Uterus (tissue), 4 donors: ENCODE results near the gene KIAA1143. TPM values are rescaled to one million over a fixed set of nuclear protein-coding genes. Genes with fewer than 3 reads are reported as not detected.
A peak's percentile ranks its signal among the peaks of the same experiment; 100 is the strongest.

Experiments used
- DNase-seq, 2 donors: peaks; one replicate each; pipeline ENCODE4 v3.0.0-alpha.2; 2019 to 2020
- H3K27ac ChIP-seq, 2 donors: fragments of 200-600 bp; sonication (generic); 1 replicate in 1 of 2; 2 replicates in 1 of 2; pipeline ENCODE4 v1.5.1; 2016 to 2018
- H3K27me3 ChIP-seq, 2 donors: fragments of 200-600 bp; sonication (generic); one replicate each; pipeline ENCODE4 v1.5.1; 2018 to 2019; ENCODE audit warnings: control low read depth in 1 of 2
- H3K36me3 ChIP-seq, 2 donors: fragments of 200-600 bp; sonication (generic); one replicate each; pipeline ENCODE4 v1.5.1; 2019; ENCODE audit warnings: control low read depth in 1 of 2
- H3K4me1 ChIP-seq, 2 donors: fragments of 200-600 bp; sonication (generic); one replicate each; pipeline ENCODE4 v1.5.1; 2018 to 2019; ENCODE audit warnings: control low read depth in 1 of 2
- H3K4me3 ChIP-seq, 2 donors: fragments of 200-600 bp; sonication (generic); 1 replicate in 1 of 2; 2 replicates in 1 of 2; pipeline ENCODE4 v1.5.1; 2018 to 2019; ENCODE audit warnings: mild to moderate bottlenecking in 1 of 2
- H3K9me3 ChIP-seq, 2 donors: fragments of 200-600 bp; sonication (generic); one replicate each; pipeline ENCODE4 v1.5.1; 2019; ENCODE audit warnings: control low read depth in 1 of 2
- POLR2A ChIP-seq, 2 donors: fragments of 450-650 bp; IDR thresholded peaks; one replicate each; pipeline ENCODE4 v1.6.1; 2016; ENCODE audit warnings: antibody characterized with exemption in 2 of 2, mild to moderate bottlenecking in 1 of 2, moderate library complexity in 1 of 2
- intact Hi-C: fragments of 100-400 bp; cut with DNase I; formaldehyde crosslinking; loops from one replicate; pipeline ENCODE4 v1.15.1; 2023; ENCODE audit warnings: low total_unique reads
- total RNA-seq, 4 donors: library from RNA; depleted of rRNA in 3 of 4; stranded (reverse); fragments of >200 nt in 3 of 4; gene quantifications; one replicate each; pipeline versions ENCODE4 v1.1.0 to v1.2.4, GENCODE V29; 2014 to 2023
- TF ChIP-seq, protein P1 (sequence below), 4 experiments: fragments of 200-600 bp in 2 of 4; fragments of 450-650 bp in 2 of 4; sonication (generic) in 2 of 4; IDR thresholded peaks; one replicate each; pipeline ENCODE4 v1.5.1; 2016 to 2019; ENCODE audit warnings: antibody characterized with exemption in 4 of 4, mild to moderate bottlenecking in 2 of 4, moderate library complexity in 1 of 4
- donor health status: DM: yes; HTN: yes; CAD: no.

Gene KIAA1143
- total RNA-seq, 4 donors from 2014 or later: 21.5 to 49.6 (median 36.0) TPM

- DNase-seq: no peak
- TF ChIP-seq POLR2A (IDR thresholded peaks at IDR 0.05): no peak
- TF ChIP-seq, protein P1, sequence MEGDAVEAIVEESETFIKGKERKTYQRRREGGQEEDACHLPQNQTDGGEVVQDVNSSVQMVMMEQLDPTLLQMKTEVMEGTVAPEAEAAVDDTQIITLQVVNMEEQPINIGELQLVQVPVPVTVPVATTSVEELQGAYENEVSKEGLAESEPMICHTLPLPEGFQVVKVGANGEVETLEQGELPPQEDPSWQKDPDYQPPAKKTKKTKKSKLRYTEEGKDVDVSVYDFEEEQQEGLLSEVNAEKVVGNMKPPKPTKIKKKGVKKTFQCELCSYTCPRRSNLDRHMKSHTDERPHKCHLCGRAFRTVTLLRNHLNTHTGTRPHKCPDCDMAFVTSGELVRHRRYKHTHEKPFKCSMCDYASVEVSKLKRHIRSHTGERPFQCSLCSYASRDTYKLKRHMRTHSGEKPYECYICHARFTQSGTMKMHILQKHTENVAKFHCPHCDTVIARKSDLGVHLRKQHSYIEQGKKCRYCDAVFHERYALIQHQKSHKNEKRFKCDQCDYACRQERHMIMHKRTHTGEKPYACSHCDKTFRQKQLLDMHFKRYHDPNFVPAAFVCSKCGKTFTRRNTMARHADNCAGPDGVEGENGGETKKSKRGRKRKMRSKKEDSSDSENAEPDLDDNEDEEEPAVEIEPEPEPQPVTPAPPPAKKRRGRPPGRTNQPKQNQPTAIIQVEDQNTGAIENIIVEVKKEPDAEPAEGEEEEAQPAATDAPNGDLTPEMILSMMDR (IDR thresholded peaks at IDR 0.05): no peak
- H3K27me3 ChIP-seq: no peaks in the 10 kb centered on the region
- H3K4me1 ChIP-seq: peaks cover 0 to 4% of the 10 kb centered on the region in 2 donors
- peak overlapping the region; percentile 83 to 85 for H3K4me3 ChIP-seq
- no peak overlapping the region for H3K27ac ChIP-seq
- no peaks in the 10 kb centered on the region for H3K36me3 ChIP-seq
- intact Hi-C loops: no loop called here
- no peaks in the 10 kb centered on the region for H3K9me3 ChIP-seq
Measured at GRCh38 chr3:44762170-44762677, 805 bp upstream of the KIAA1143 start.

GRCh38 chr3:44761101-44761423 is 357 bp downstream of the KIAA1143 start:
- H3K36me3 ChIP-seq: no peaks in the 10 kb centered on the region
- no peak for DNase-seq
- H3K27me3 ChIP-seq: no peaks in the 10 kb centered on the region
- no peaks in the 10 kb centered on the region for H3K9me3 ChIP-seq
- peak overlapping the region; percentile 61 to 74 for H3K27ac ChIP-seq
- H3K4me3 ChIP-seq: peak overlapping the region; percentile 83 to 85
- intact Hi-C loops: no loop called here
- H3K4me1 ChIP-seq: peaks cover 0 to 4% of the 10 kb centered on the region in 2 donors
- TF ChIP-seq, protein P1 (IDR thresholded peaks at IDR 0.05): no peak
- TF ChIP-seq POLR2A (IDR thresholded peaks at IDR 0.05): no peak

DNA sequence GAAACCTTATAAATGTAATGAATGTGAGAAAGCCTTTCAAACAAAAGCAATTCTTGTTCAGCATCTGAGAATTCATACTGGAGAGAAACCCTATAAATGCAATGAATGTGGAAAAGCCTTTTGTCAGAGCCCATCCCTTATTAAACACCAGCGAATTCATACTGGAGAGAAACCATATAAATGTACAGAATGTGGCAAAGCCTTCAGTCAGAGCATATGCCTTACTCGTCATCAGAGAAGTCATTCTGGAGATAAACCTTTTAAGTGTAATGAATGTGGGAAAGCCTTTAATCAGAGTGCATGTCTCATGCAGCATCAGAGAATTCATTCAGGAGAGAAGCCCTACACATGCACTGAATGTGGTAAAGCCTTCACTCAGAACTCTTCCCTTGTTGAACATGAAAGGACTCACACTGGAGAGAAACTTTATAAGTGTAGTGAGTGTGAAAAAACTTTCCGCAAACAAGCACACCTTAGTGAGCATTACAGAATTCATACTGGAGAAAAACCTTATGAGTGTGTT is 26.7 kb downstream of the KIAA1143 start:
- intact Hi-C loops: no loop called here
- TF ChIP-seq, protein P1 (IDR thresholded peaks at IDR 0.05): no peak
- no peak for TF ChIP-seq POLR2A (IDR thresholded peaks at IDR 0.05)
- peaks cover 0 to 61% of the 10 kb centered on the region in 2 donors for H3K9me3 ChIP-seq
- no peaks in the 10 kb centered on the region for H3K4me1 ChIP-seq
- no peak for DNase-seq
- H3K36me3 ChIP-seq: no peaks in the 10 kb centered on the region
- no peaks in the 10 kb centered on the region for H3K27me3 ChIP-seq
- H3K4me3 ChIP-seq: no peak overlapping the region
- H3K27ac ChIP-seq: no peak overlapping the region

DNA sequence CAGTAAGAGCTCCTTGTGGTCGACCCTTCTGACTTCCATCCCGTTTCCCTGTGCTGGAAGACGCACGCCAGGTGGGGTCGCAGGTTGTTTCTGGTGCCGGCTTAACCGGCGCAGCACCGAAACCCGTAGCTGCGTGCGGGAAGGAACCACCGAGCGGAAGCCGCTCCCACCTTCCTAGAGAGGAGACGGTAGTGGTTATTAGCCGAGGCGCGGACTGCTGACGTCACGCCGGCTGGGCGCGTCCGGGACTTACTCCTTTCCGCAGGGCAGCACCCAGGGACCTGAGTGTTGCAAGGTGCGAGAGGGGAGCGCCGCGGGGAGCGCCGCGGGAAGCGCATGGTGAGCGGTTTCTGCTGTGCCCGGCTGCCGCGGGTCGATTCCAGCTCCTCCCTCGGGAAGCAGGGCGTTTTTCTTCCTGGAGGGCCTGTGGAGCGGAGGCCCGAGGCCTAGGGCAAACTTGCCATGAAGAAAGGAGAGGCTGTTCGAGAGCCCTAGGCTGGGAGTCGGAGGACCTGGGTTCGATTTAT is 32.0 kb downstream of the KIAA1143 start, which contains the start of gene ZNF501:
ZNF501 (plus strand) TSS at position 252 of the 527 bp plus-strand sequence. CDS start 4,787 bp downstream, outside the sequence.
- no peaks in the 10 kb centered on the region for H3K4me1 ChIP-seq
- intact Hi-C loops: no loop called here
- peak within 1 kb of the TSS; percentile 62 to 68 for H3K4me3 ChIP-seq
- H3K27ac ChIP-seq: peak within 1 kb of the TSS; percentile 18 to 49
- no peaks in the 10 kb centered on the region for H3K27me3 ChIP-seq
- DNase-seq: peak; percentile 92 to 93
- H3K9me3 ChIP-seq: peaks cover 3 to 33% of the 10 kb centered on the region in 2 donors
- TF ChIP-seq, protein P1 (IDR thresholded peaks at IDR 0.05): no peak
- peak; percentile 10 to 41 for TF ChIP-seq POLR2A (IDR thresholded peaks at IDR 0.05)
- H3K36me3 ChIP-seq: no peaks in the 10 kb centered on the region

DNA sequence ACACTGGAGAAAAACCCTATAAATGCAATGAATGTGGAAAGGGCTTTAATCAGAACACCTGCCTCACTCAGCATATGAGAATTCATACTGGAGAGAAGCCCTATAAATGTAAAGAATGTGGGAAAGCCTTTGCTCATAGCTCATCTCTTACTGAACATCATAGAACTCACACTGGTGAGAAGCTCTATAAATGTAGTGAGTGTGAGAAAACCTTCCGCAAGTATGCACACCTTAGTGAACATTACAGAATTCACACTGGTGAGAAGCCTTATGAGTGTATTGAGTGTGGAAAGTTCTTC is 39.4 kb downstream of the KIAA1143 start:
- Histone ChIP-seq H3K9me3 (peaks cover 9 to 73% of the 10 kb centered on the region in 2 donors), H3K4me1 (no peaks in the 10 kb centered on the region), H3K4me3 (no peak overlapping the region), H3K36me3 (no peaks in the 10 kb centered on the region), H3K27ac (no peak overlapping the region), H3K27me3 (no peaks in the 10 kb centered on the region)
- TF ChIP-seq, protein P1 (IDR thresholded peaks at IDR 0.05): no peak
- TF ChIP-seq POLR2A (IDR thresholded peaks at IDR 0.05): no peak
- intact Hi-C loops: no loop called here
- no peak for DNase-seq
